ENCODE measurements around the gene PTK6. TPM values are rescaled to one million over a fixed set of nuclear protein-coding genes. Genes with fewer than 3 reads are reported as not detected.

The PTK6 gene
- total and polyA plus RNA-seq, 2 of the 13 experiments (the other 11 are each of a cell fraction or from before 2014, with no cell fraction given) = 0.08 TPM; not detected in 1

DNA sequence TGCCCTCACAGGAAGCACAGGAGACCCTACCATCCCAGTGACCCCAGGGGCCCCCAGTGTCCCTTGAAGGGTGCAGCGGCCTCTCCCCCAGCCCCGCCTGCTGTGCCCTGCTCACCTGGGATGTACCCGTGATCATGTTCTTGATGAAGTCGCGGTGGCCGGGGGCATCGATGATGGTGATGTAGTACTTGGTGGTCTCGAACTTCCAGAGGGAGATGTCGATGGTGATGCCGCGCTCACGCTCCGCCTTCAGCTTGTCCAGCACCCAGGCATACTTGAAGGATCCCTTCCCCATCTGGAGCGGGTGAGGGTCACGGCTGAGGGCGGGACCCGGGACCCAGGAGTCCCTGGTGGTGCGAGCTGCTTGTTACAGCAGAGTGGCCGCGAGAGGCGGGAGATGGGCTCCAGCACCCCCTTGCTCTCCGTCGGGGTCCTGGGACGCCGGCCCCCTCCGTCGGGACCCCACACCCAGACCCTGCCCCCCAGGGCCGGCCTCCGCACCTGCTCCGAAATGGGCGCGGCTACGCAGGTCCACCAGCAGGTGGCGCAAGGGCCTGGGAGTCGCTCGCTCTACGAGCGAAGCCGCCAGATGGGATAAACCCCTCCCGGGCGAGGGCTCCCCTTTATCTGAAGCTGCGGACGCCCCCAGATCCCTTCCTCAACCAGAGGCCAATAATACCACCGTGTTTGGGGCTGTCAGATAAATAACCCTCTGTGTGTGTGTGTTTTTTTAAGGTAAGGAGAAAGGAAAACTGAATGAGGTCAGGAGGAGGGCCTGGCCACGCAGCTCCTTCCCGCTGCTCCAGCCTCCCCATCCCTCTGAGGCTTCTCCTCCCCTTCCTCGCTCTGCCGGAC, 41.2 kb downstream of the PTK6 start (continued):
- no peak for TF ChIP-seq XBP1 (CRISPR knock-in tag; IDR thresholded peaks at IDR 0.05)
- TF ChIP-seq, protein P1, sequence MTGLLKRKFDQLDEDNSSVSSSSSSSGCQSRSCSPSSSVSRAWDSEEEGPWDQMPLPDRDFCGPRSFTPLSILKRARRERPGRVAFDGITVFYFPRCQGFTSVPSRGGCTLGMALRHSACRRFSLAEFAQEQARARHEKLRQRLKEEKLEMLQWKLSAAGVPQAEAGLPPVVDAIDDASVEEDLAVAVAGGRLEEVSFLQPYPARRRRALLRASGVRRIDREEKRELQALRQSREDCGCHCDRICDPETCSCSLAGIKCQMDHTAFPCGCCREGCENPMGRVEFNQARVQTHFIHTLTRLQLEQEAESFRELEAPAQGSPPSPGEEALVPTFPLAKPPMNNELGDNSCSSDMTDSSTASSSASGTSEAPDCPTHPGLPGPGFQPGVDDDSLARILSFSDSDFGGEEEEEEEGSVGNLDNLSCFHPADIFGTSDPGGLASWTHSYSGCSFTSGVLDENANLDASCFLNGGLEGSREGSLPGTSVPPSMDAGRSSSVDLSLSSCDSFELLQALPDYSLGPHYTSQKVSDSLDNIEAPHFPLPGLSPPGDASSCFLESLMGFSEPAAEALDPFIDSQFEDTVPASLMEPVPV (CRISPR knock-in tag; IDR thresholded peaks at IDR 0.05) = no peak
- 0 out of 2 replicates have a peak, but pooled peaks have one; percentile 45 for TF ChIP-seq HES4 (CRISPR knock-in tag; IDR thresholded peaks at IDR 0.05; ENCODE audit: borderline replicate concordance)
- no peak for TF ChIP-seq NFYB (CRISPR knock-in tag; IDR thresholded peaks at IDR 0.05)
- no peak for TF ChIP-seq ZNF619 (CRISPR knock-in tag; IDR thresholded peaks at IDR 0.05)
- TF ChIP-seq, protein P2, sequence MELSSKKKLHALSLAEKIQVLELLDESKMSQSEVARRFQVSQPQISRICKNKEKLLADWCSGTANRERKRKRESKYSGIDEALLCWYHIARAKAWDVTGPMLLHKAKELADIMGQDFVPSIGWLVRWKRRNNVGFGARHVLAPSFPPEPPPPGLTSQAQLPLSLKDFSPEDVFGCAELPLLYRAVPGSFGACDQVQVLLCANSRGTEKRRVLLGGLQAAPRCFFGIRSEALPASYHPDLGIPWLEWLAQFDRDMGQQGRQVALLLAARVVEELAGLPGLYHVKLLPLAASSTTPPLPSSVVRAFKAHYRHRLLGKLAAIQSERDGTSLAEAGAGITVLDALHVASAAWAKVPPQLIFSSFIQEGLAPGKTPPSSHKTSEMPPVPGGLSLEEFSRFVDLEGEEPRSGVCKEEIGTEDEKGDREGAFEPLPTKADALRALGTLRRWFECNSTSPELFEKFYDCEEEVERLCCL (CRISPR knock-in tag; IDR thresholded peaks at IDR 0.05; ENCODE audit: borderline replicate concordance) = no peak
- TF ChIP-seq ZBTB7A (CRISPR knock-in tag; IDR thresholded peaks at IDR 0.05) = peak; percentile 55; the same call in 1 of the 2 replicates
- TF ChIP-seq U2AF2 (IDR thresholded peaks at IDR 0.05; ENCODE audit: low read depth, low read length) = no peak
- 0 out of 2 replicates have a peak, but pooled peaks have one; percentile 33 for TF ChIP-seq ZBTB42 (CRISPR knock-in tag; IDR thresholded peaks at IDR 0.05)
- TF ChIP-seq ZFX (CRISPR knock-in tag; IDR thresholded peaks at IDR 0.05; ENCODE audit: low read depth) = peak; percentile 38; the same call in 1 of the 2 replicates
- TF ChIP-seq, protein P3, sequence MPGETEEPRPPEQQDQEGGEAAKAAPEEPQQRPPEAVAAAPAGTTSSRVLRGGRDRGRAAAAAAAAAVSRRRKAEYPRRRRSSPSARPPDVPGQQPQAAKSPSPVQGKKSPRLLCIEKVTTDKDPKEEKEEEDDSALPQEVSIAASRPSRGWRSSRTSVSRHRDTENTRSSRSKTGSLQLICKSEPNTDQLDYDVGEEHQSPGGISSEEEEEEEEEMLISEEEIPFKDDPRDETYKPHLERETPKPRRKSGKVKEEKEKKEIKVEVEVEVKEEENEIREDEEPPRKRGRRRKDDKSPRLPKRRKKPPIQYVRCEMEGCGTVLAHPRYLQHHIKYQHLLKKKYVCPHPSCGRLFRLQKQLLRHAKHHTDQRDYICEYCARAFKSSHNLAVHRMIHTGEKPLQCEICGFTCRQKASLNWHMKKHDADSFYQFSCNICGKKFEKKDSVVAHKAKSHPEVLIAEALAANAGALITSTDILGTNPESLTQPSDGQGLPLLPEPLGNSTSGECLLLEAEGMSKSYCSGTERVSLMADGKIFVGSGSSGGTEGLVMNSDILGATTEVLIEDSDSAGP (CRISPR knock-in tag; IDR thresholded peaks at IDR 0.05; ENCODE audit: borderline replicate concordance) = no peak
- TF ChIP-seq HDAC1 (CRISPR knock-in tag; IDR thresholded peaks at IDR 0.05) = 0 out of 2 replicates have a peak, but pooled peaks have one; percentile 23
- TF ChIP-seq ZNF230 (CRISPR knock-in tag; IDR thresholded peaks at IDR 0.05) = no peak
- TF ChIP-seq ZNF501 (CRISPR knock-in tag; IDR thresholded peaks at IDR 0.05) = peak; percentile 59; the same call in 1 of the 2 replicates
- no peak for TF ChIP-seq MEIS1 (CRISPR knock-in tag; IDR thresholded peaks at IDR 0.05; ENCODE audit: borderline replicate concordance)
- TF ChIP-seq PAX8 (CRISPR knock-in tag; IDR thresholded peaks at IDR 0.05; ENCODE audit: borderline replicate concordance) = 0 out of 2 replicates have a peak, but pooled peaks have one; percentile 79
- TF ChIP-seq, protein P4, sequence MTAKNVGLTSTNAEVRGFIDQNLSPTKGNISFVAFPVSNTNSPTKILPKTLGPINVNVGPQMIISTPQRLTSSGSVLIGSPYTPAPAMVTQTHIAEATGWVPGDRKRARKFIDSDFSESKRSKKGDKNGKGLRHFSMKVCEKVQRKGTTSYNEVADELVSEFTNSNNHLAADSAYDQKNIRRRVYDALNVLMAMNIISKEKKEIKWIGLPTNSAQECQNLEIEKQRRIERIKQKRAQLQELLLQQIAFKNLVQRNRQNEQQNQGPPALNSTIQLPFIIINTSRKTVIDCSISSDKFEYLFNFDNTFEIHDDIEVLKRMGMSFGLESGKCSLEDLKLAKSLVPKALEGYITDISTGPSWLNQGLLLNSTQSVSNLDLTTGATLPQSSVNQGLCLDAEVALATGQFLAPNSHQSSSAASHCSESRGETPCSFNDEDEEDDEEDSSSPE (CRISPR knock-in tag; IDR thresholded peaks at IDR 0.05) = peak; percentile 63; the same call in 1 of the 2 replicates
- 0 out of 2 replicates have a peak, but pooled peaks have one; percentile 22 for TF ChIP-seq RXRA (CRISPR knock-in tag; IDR thresholded peaks at IDR 0.05)
- TF ChIP-seq, protein P5, sequence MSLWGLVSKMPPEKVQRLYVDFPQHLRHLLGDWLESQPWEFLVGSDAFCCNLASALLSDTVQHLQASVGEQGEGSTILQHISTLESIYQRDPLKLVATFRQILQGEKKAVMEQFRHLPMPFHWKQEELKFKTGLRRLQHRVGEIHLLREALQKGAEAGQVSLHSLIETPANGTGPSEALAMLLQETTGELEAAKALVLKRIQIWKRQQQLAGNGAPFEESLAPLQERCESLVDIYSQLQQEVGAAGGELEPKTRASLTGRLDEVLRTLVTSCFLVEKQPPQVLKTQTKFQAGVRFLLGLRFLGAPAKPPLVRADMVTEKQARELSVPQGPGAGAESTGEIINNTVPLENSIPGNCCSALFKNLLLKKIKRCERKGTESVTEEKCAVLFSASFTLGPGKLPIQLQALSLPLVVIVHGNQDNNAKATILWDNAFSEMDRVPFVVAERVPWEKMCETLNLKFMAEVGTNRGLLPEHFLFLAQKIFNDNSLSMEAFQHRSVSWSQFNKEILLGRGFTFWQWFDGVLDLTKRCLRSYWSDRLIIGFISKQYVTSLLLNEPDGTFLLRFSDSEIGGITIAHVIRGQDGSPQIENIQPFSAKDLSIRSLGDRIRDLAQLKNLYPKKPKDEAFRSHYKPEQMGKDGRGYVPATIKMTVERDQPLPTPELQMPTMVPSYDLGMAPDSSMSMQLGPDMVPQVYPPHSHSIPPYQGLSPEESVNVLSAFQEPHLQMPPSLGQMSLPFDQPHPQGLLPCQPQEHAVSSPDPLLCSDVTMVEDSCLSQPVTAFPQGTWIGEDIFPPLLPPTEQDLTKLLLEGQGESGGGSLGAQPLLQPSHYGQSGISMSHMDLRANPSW (CRISPR knock-in tag; IDR thresholded peaks at IDR 0.05; ENCODE audit: borderline replicate concordance) = no peak

Data from HepG2 (cell line).